Osteoblast (primary cell): ENCODE data around the gene SYCE1L. TPM values are rescaled to one million over a fixed set of nuclear protein-coding genes. Genes with fewer than 3 reads are reported as not detected.

ENCODE experiments used
- DNase-seq: peaks from one replicate; pipeline ENCODE4 v3.0.0; 2011; ENCODE audit warnings: low spot score, mixed read lengths; ENCODE audit not compliant: insufficient read length; ENCODE audit errors: missing footprints
- H2AFZ ChIP-seq: 2 replicates; pipeline ENCODE4 v1.6.0; 2011; ENCODE audit warnings: mild to moderate bottlenecking, low read length
- H3K27ac ChIP-seq: 2 replicates; pipeline ENCODE4 v1.5.1; 2011; ENCODE audit warnings: mild to moderate bottlenecking, low read depth, low read length, moderate library complexity
- H3K27me3 ChIP-seq: 2 replicates; pipeline ENCODE4 v1.6.0; 2012; ENCODE audit warnings: mild to moderate bottlenecking, control low read depth, inconsistent platforms, low read length, moderate library complexity; ENCODE audit not compliant: insufficient read depth
- H3K36me3 ChIP-seq: 2 replicates; pipeline ENCODE4 v1.5.1; 2011; ENCODE audit warnings: mild to moderate bottlenecking, low read length, control low read depth, moderate library complexity; ENCODE audit not compliant: insufficient read depth
- H3K4me1 ChIP-seq: 2 replicates; pipeline ENCODE4 v1.5.1; 2011; ENCODE audit warnings: mild to moderate bottlenecking, low read length, control low read depth, moderate library complexity; ENCODE audit not compliant: insufficient read depth
- H3K4me2 ChIP-seq: 2 replicates; pipeline ENCODE4 v1.6.0; 2011; ENCODE audit warnings: mild to moderate bottlenecking, low read length; ENCODE audit not compliant: insufficient read depth
- H3K4me3 ChIP-seq: fragments of 200-600 bp; sonication (generic); 3 replicates; pipeline ENCODE4 v1.5.1; 2012; ENCODE audit warnings: mild to moderate bottlenecking, low read length, inconsistent platforms; ENCODE audit not compliant: insufficient read depth
- H3K79me2 ChIP-seq: 2 replicates; pipeline ENCODE4 v1.6.0; 2012; ENCODE audit warnings: mild to moderate bottlenecking, low read length, control low read depth, inconsistent platforms; ENCODE audit not compliant: insufficient read depth
- H3K9me3 ChIP-seq: 2 replicates; pipeline ENCODE4 v1.5.1; 2011; ENCODE audit warnings: low read depth, low read length, control low read depth
- H4K20me1 ChIP-seq: 2 replicates; pipeline ENCODE4 v1.6.0; 2012; ENCODE audit warnings: mild to moderate bottlenecking, low read length, control low read depth; ENCODE audit not compliant: insufficient read depth
- total RNA-seq: library from RNA; depleted of rRNA; stranded (reverse); fragments of >200 nt; gene quantifications from 2 replicates; pipeline ENCODE4 v1.2.3, GENCODE V29; 2012
- TF ChIP-seq, protein P1 (sequence below): IDR thresholded peaks from 2 replicates; pipeline ENCODE4 v1.5.1; 2011; ENCODE audit warnings: mild to moderate bottlenecking, low read depth, low read length, moderate library complexity; ENCODE audit errors: extremely low read depth

The SYCE1L gene
- total RNA-seq, 1 donor: not detected

DNA sequence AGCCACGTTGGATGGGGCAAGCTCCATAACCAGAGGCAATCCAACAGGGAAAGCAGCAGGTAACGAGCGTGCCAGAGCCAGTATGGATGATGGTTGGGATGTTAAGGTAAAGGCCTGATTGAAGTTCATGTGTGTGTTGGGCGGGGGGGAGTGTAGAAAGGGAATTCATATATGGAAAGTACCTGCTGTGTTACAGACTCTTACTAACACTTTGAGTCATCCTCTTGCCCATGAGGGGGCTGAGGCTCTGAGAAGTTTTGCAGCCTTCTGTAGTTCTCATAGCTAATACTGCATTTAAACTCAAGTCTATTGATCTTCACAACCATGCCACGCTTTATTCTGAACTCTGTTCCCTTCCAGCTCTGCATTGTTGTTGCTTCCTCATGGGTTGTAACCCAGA lies 28.5 kb downstream of the SYCE1L start:
- Histone ChIP-seq H3K9me3 (no peaks in the 10 kb centered on the region), H4K20me1 (no peaks in the 10 kb centered on the region), H3K4me2 (no peak overlapping the region), H3K4me3 (no peak overlapping the region), H3K4me1 (peaks cover 4% of the 10 kb centered on the region), H3K27me3 (peaks cover 21% of the 10 kb centered on the region), H3K36me3 (no peaks in the 10 kb centered on the region), H2AFZ (no peak overlapping the region), H3K27ac (no peak overlapping the region), H3K79me2 (no peaks in the 10 kb centered on the region)
- DNase-seq: no peak
- TF ChIP-seq, protein P1, sequence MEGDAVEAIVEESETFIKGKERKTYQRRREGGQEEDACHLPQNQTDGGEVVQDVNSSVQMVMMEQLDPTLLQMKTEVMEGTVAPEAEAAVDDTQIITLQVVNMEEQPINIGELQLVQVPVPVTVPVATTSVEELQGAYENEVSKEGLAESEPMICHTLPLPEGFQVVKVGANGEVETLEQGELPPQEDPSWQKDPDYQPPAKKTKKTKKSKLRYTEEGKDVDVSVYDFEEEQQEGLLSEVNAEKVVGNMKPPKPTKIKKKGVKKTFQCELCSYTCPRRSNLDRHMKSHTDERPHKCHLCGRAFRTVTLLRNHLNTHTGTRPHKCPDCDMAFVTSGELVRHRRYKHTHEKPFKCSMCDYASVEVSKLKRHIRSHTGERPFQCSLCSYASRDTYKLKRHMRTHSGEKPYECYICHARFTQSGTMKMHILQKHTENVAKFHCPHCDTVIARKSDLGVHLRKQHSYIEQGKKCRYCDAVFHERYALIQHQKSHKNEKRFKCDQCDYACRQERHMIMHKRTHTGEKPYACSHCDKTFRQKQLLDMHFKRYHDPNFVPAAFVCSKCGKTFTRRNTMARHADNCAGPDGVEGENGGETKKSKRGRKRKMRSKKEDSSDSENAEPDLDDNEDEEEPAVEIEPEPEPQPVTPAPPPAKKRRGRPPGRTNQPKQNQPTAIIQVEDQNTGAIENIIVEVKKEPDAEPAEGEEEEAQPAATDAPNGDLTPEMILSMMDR: no peak

DNA sequence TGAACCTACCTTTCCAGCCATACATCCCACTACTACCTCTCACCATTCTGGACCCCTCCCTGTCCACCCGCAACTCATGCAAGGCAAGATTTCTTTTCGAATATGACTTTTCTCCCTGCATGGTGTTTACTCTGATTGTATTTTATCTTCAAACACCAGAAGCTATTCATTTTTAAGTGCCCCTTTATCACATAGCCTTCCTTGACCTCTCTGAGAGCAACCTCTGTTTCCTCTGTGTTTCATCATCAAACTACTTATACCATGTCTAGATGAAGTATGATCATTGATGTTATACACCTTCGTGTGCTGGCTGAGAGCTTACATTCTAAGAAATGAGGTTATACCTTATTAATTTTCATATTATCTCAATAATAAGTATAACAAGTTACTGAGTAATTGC lies 31.8 kb downstream of the SYCE1L start:
- TF ChIP-seq, protein P1: no peak
- H3K27me3 ChIP-seq: peaks cover 15% of the 10 kb centered on the region

DNA sequence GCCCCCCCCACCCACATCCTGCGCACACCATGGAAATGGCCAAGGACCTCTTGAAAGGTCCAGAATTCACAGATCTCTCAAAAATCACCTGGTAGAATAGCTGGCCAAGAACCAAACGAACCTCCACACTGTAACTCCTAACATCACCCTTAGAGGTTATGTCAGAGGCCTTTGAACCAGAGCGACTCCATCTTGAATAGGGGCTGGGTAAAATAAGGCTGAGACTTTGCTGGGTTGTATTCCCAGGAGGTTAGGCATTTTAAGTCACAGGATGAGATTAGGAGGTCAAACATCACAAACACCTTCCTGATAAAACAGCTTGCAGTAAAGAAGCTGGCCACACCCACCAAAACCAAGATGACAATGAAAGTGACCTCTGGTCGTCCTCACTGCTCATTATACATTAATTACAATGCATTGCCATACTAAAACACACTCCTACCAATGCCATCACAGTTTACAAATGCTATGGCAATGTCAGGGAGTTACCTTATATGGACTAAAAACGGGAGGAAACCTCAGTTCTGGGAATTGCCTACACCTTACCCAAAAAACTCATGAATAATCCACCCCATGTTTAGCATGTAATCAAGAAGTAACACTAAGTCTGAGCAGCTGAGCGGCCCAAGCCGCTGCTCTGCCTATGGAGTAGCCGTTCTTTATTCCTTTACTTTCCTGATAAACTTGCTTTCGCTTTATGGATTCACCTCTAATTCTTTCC lies 34.8 kb downstream of the SYCE1L start:
- TF ChIP-seq, protein P1: no peak
- no peaks in the 10 kb centered on the region for H3K36me3 ChIP-seq
- H3K9me3 ChIP-seq: no peaks in the 10 kb centered on the region
- no peak for DNase-seq
- H3K79me2 ChIP-seq: no peaks in the 10 kb centered on the region
- no peaks in the 10 kb centered on the region for H4K20me1 ChIP-seq
- no peak overlapping the region for H2AFZ ChIP-seq
- H3K4me2 ChIP-seq: no peak overlapping the region
- no peak overlapping the region for H3K4me3 ChIP-seq
- H3K4me1 ChIP-seq: no peaks in the 10 kb centered on the region
- no peak overlapping the region for H3K27ac ChIP-seq
- H3K27me3 ChIP-seq: peaks cover 4% of the 10 kb centered on the region

More for the DNA sequence above, 31.8 kb downstream of the SYCE1L start:
- Histone ChIP-seq H3K79me2 (no peaks in the 10 kb centered on the region), H3K9me3 (no peaks in the 10 kb centered on the region), H3K4me2 (no peak overlapping the region), H3K27ac (no peak overlapping the region), H3K36me3 (no peaks in the 10 kb centered on the region), H4K20me1 (no peaks in the 10 kb centered on the region), H3K4me1 (no peaks in the 10 kb centered on the region), H2AFZ (no peak overlapping the region), H3K4me3 (no peak overlapping the region)
- DNase-seq: no peak

DNA sequence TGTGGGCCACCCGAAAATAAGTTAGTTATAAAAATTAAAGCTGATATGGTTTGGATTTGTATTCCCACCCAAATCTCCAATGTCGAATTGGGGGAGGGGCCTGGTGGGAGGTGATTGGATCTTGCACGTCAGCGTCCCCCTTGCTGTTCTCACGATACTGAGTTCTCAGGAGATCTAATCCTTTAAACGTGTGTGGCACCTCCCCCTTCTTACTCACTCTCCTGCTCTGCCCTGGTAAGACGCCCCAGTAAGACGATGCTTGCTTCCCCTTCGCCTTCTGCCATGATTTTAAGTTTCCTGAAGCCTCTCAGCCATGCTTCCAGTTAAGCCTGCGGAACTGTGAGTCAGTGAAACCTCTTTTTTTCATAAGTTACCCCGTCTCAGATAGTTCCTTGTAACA lies 35.4 kb downstream of the SYCE1L start:
- H4K20me1 ChIP-seq: no peaks in the 10 kb centered on the region
- DNase-seq: no peak
- no peaks in the 10 kb centered on the region for H3K27me3 ChIP-seq
- H3K4me1 ChIP-seq: no peaks in the 10 kb centered on the region
- H3K79me2 ChIP-seq: no peaks in the 10 kb centered on the region
- H3K4me3 ChIP-seq: no peak overlapping the region
- H3K27ac ChIP-seq: no peak overlapping the region
- H3K4me2 ChIP-seq: no peak overlapping the region
- TF ChIP-seq, protein P1: no peak
- no peak overlapping the region for H2AFZ ChIP-seq
- no peaks in the 10 kb centered on the region for H3K9me3 ChIP-seq
- no peaks in the 10 kb centered on the region for H3K36me3 ChIP-seq
